GM23338 (cell line): ENCODE measurements around the gene CACNA1S. TPM values are rescaled to one million over a fixed set of nuclear protein-coding genes. Genes with fewer than 3 reads are reported as not detected.

ENCODE experiments used
- ATAC-seq: fragments of 200-7000 bp; cut with Tn5 transposase; 3 replicates; pipeline ENCODE4 v1.9.1; 2020
- DNase-seq: peaks from one replicate; pipeline ENCODE4 v3.0.0-alpha.2; 2015; ENCODE audit warnings: low spot score
- H2AFZ ChIP-seq: fragments of 200-600 bp; sonication (generic); 2 replicates; pipeline ENCODE4 v1.8.0; 2016; ENCODE audit warnings: antibody characterized with exemption, mild to moderate bottlenecking, moderate library complexity
- H3F3A ChIP-seq: fragments of 200-600 bp; sonication (generic); replicated peaks from 2 replicates; pipeline ENCODE4 v1.8.0; 2017; ENCODE audit warnings: antibody characterized with exemption, mixed run types, low read depth
- H3K27ac ChIP-seq: fragments of 200-600 bp; sonication (generic); 2 replicates; pipeline ENCODE4 v1.6.1; 2016; ENCODE audit warnings: low read depth
- H3K27me3 ChIP-seq: fragments of 200-600 bp; sonication (generic); 2 replicates; pipeline ENCODE4 v1.8.0; 2016; ENCODE audit warnings: mild to moderate bottlenecking, mixed run types, moderate library complexity; ENCODE audit not compliant: insufficient read depth
- H3K36me3 ChIP-seq: fragments of 200-600 bp; sonication (generic); 2 replicates; pipeline ENCODE4 v1.8.0; 2016; ENCODE audit warnings: mild to moderate bottlenecking; ENCODE audit not compliant: insufficient read depth
- H3K4me1 ChIP-seq: fragments of 200-600 bp; sonication (generic); 2 replicates; pipeline ENCODE4 v1.8.0; 2016; ENCODE audit warnings: mild to moderate bottlenecking, moderate library complexity; ENCODE audit not compliant: insufficient read depth
- H3K4me2 ChIP-seq: fragments of 200-600 bp; sonication (generic); 2 replicates; pipeline ENCODE4 v1.7.1; 2017; ENCODE audit warnings: mixed run types
- H3K4me3 ChIP-seq: fragments of 200-600 bp; sonication (generic); 2 replicates; pipeline ENCODE4 v1.6.1; 2016; ENCODE audit warnings: mixed run types
- H3K79me2 ChIP-seq: fragments of 200-600 bp; sonication (generic); replicated peaks from 2 replicates; pipeline ENCODE4 v1.8.0; 2017; ENCODE audit warnings: mild to moderate bottlenecking; ENCODE audit not compliant: insufficient read depth
- H3K9me2 ChIP-seq: fragments of 200-600 bp; sonication (generic); 2 replicates; pipeline ENCODE4 v1.8.0; 2017; ENCODE audit not compliant: insufficient read depth
- H4K20me1 ChIP-seq: fragments of 200-600 bp; sonication (generic); replicated peaks from 2 replicates; pipeline ENCODE4 v1.8.0; 2017; ENCODE audit warnings: mild to moderate bottlenecking; ENCODE audit not compliant: insufficient read depth
- H3K27ac Mint-ChIP-seq: 2 replicates; pipeline ENCODE4 v1.8.0; 2020; ENCODE audit warnings: inconsistent platforms, mild to moderate bottlenecking, moderate library complexity, mixed read lengths
- H3K27me3 Mint-ChIP-seq: 3 replicates; pipeline ENCODE4 v1.8.0; 2022; ENCODE audit warnings: low read depth, mild to moderate bottlenecking, moderate library complexity, mixed read lengths, inconsistent platforms; ENCODE audit not compliant: insufficient read depth, poor library complexity
- H3K36me3 Mint-ChIP-seq: 3 replicates; pipeline ENCODE4 v1.8.0; 2021; ENCODE audit warnings: low read depth, mild to moderate bottlenecking, inconsistent platforms, moderate library complexity, mixed read lengths
- H3K4me1 Mint-ChIP-seq: 3 replicates; pipeline ENCODE4 v1.8.0; 2020; ENCODE audit warnings: mild to moderate bottlenecking, inconsistent platforms, mixed read lengths
- H3K4me3 Mint-ChIP-seq: 3 replicates; pipeline ENCODE4 v1.8.0; 2021; ENCODE audit warnings: moderate library complexity, mild to moderate bottlenecking, inconsistent platforms, mixed read lengths
- H3K9me3 Mint-ChIP-seq: 3 replicates; pipeline ENCODE4 v1.8.0; 2020; ENCODE audit warnings: moderate library complexity, mild to moderate bottlenecking, inconsistent platforms, mixed read lengths
- CREB1 ChIP-seq: fragments of 250-450 bp; sonication (Bioruptor Pico); IDR thresholded peaks from 2 replicates; pipeline ENCODE4 v1.5.0; 2020; ENCODE audit warnings: low read depth, mild to moderate bottlenecking, moderate library complexity
- EZH2 ChIP-seq: fragments of 200-600 bp; sonication (generic); IDR thresholded peaks from one replicate; pipeline ENCODE4 v1.8.0; 2017; ENCODE audit warnings: antibody characterized with exemption, mild to moderate bottlenecking, low read depth; ENCODE audit not compliant: unreplicated experiment
- EZH2phosphoT487 ChIP-seq: fragments of 200-600 bp; sonication (generic); IDR thresholded peaks from one replicate; pipeline ENCODE4 v1.8.1; 2018; ENCODE audit warnings: antibody characterized with exemption; ENCODE audit not compliant: unreplicated experiment
- JUNB ChIP-seq: IDR thresholded peaks from one replicate; pipeline ENCODE4 v1.6.1; 2016; ENCODE audit warnings: antibody characterized with exemption; ENCODE audit not compliant: unreplicated experiment
- NANOG ChIP-seq: IDR thresholded peaks from 2 replicates; pipeline ENCODE4 v1.6.1; 2016; ENCODE audit warnings: antibody characterized with exemption, borderline replicate concordance
- POLR2AphosphoS5 ChIP-seq: IDR thresholded peaks from 2 replicates; pipeline ENCODE4 v1.6.1; 2016; ENCODE audit warnings: antibody characterized with exemption, low read depth
- STAT1 ChIP-seq: IDR thresholded peaks from one replicate; pipeline ENCODE4 v1.6.1; 2016; ENCODE audit warnings: antibody characterized with exemption; ENCODE audit not compliant: unreplicated experiment
- ZNF114 ChIP-seq: fragments of 250-450 bp; sonication (Bioruptor Pico); IDR thresholded peaks from 2 replicates; pipeline ENCODE4 v1.5.0; 2020; ENCODE audit warnings: mild to moderate bottlenecking, moderate library complexity
- ZNF331 ChIP-seq: fragments of 250-450 bp; sonication (Bioruptor Pico); IDR thresholded peaks from 2 replicates; pipeline ENCODE4 v1.5.0; 2020; ENCODE audit warnings: low read depth, mild to moderate bottlenecking, moderate library complexity
- polyA plus RNA-seq: library from polyadenylated mRNA; unstranded; fragments of >200 nt; fragmentation: Nextera tagmentation; extraction: Ambion mirVana; gene quantifications from 2 replicates; pipeline ENCODE4 v1.2.1, GENCODE V29; 2016
- total RNA-seq: library from RNA; depleted of rRNA; stranded (reverse); fragments of >200 nt; shearing (Covaris generic); gene quantifications from 2 replicates; pipeline ENCODE4 v1.2.3, GENCODE V29; 2014
- TF ChIP-seq, protein P1 (sequence below), 2 experiments: fragments of 200-600 bp in 1 of 2; sonication (generic) in 1 of 2; conservative IDR thresholded peaks; 2 replicates each; pipeline versions ENCODE4 v1.5.1 to v1.6.1; 2016 to 2017; ENCODE audit warnings: antibody characterized with exemption in 2 of 2, low read depth in 2 of 2, mild to moderate bottlenecking in 2 of 2, moderate library complexity in 1 of 2
- TF ChIP-seq, protein P2 (sequence below): fragments of 250-450 bp; sonication (Bioruptor Pico); IDR thresholded peaks from 2 replicates; pipeline ENCODE4 v1.5.0; 2020; ENCODE audit warnings: mild to moderate bottlenecking, moderate library complexity

CACNA1S gene
- total and polyA plus RNA-seq, 2 experiments from 2014 or later: 0.03 TPM; not detected in 1

DNA sequence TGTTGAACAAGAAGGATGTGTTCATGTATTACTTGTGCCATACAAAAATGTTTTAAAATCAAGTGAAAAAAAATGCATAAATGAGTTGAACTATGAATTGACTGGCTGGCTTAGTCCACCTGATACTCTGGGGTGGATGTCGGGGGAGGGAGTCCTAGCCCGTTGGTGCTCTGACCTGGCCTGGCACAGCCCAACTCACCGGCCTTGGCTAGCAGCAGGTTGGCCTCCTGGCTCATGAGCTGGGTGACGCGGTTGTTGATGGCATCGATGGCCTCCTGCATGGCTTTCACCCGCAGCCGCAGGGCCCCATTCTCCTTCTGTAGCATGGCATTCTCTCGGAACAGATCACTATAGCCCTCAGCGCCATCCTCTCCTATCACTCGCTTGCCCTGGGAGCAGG lies 110.3 kb downstream of the CACNA1S start (continued):
- TF ChIP-seq POLR2AphosphoS5 (no peak), EZH2 (no peak), STAT1 (no peak), JUNB (no peak), NANOG (no peak), ZNF331 (no peak), ZNF114 (no peak), EZH2phosphoT487 (no peak)
- TF ChIP-seq, protein P1, sequence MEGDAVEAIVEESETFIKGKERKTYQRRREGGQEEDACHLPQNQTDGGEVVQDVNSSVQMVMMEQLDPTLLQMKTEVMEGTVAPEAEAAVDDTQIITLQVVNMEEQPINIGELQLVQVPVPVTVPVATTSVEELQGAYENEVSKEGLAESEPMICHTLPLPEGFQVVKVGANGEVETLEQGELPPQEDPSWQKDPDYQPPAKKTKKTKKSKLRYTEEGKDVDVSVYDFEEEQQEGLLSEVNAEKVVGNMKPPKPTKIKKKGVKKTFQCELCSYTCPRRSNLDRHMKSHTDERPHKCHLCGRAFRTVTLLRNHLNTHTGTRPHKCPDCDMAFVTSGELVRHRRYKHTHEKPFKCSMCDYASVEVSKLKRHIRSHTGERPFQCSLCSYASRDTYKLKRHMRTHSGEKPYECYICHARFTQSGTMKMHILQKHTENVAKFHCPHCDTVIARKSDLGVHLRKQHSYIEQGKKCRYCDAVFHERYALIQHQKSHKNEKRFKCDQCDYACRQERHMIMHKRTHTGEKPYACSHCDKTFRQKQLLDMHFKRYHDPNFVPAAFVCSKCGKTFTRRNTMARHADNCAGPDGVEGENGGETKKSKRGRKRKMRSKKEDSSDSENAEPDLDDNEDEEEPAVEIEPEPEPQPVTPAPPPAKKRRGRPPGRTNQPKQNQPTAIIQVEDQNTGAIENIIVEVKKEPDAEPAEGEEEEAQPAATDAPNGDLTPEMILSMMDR (conservative IDR thresholded peaks at IDR 0.05; ENCODE audit: low read depth in 2 of 2): no peak

DNA sequence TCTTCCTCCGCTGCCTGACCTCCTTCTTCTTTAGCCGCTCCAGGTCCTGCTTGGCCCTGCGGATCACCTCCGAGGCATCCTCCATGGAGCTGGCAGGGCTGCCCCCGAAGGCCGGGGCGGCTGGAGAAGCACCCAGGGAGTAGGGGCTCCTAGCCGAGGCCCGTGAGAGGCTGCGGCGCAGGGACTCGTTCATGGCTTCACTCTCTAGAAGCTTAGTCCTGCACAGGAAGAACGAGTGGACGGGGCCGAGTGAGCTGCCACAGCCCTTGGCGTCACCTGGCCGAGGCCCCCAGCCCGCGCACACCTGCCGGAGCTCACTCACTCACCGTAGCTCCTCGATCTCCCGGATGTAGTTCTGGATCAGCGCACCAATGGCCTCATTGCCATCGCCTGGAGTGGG lies 111.8 kb downstream of the CACNA1S start:
- Histone ChIP-seq H3K4me1 (no peaks in the 10 kb centered on the region), H4K20me1 (no peaks in the 10 kb centered on the region; the same call in 1 of the 2 replicates), H3K4me2 (no peak overlapping the region), H3K27me3 (no peaks in the 10 kb centered on the region), H3K79me2 (no peaks in the 10 kb centered on the region), H3K36me3 (no peaks in the 10 kb centered on the region; the same call in 1 of the 2 replicates), H3K9me2 (no peaks in the 10 kb centered on the region), H3K4me3 (no peak overlapping the region), H3F3A (no peaks in the 10 kb centered on the region), H2AFZ (no peak overlapping the region), H3K27ac (no peak overlapping the region)
- H3K4me1 Mint-ChIP-seq: no peaks in the 10 kb centered on the region
- no peak overlapping the region for H3K4me3 Mint-ChIP-seq
- ATAC-seq (no peak), DNase-seq (no peak)
- TF ChIP-seq CREB1 (no peak), ZNF114 (no peak), NANOG (no peak), EZH2 (no peak)
- TF ChIP-seq, protein P2, sequence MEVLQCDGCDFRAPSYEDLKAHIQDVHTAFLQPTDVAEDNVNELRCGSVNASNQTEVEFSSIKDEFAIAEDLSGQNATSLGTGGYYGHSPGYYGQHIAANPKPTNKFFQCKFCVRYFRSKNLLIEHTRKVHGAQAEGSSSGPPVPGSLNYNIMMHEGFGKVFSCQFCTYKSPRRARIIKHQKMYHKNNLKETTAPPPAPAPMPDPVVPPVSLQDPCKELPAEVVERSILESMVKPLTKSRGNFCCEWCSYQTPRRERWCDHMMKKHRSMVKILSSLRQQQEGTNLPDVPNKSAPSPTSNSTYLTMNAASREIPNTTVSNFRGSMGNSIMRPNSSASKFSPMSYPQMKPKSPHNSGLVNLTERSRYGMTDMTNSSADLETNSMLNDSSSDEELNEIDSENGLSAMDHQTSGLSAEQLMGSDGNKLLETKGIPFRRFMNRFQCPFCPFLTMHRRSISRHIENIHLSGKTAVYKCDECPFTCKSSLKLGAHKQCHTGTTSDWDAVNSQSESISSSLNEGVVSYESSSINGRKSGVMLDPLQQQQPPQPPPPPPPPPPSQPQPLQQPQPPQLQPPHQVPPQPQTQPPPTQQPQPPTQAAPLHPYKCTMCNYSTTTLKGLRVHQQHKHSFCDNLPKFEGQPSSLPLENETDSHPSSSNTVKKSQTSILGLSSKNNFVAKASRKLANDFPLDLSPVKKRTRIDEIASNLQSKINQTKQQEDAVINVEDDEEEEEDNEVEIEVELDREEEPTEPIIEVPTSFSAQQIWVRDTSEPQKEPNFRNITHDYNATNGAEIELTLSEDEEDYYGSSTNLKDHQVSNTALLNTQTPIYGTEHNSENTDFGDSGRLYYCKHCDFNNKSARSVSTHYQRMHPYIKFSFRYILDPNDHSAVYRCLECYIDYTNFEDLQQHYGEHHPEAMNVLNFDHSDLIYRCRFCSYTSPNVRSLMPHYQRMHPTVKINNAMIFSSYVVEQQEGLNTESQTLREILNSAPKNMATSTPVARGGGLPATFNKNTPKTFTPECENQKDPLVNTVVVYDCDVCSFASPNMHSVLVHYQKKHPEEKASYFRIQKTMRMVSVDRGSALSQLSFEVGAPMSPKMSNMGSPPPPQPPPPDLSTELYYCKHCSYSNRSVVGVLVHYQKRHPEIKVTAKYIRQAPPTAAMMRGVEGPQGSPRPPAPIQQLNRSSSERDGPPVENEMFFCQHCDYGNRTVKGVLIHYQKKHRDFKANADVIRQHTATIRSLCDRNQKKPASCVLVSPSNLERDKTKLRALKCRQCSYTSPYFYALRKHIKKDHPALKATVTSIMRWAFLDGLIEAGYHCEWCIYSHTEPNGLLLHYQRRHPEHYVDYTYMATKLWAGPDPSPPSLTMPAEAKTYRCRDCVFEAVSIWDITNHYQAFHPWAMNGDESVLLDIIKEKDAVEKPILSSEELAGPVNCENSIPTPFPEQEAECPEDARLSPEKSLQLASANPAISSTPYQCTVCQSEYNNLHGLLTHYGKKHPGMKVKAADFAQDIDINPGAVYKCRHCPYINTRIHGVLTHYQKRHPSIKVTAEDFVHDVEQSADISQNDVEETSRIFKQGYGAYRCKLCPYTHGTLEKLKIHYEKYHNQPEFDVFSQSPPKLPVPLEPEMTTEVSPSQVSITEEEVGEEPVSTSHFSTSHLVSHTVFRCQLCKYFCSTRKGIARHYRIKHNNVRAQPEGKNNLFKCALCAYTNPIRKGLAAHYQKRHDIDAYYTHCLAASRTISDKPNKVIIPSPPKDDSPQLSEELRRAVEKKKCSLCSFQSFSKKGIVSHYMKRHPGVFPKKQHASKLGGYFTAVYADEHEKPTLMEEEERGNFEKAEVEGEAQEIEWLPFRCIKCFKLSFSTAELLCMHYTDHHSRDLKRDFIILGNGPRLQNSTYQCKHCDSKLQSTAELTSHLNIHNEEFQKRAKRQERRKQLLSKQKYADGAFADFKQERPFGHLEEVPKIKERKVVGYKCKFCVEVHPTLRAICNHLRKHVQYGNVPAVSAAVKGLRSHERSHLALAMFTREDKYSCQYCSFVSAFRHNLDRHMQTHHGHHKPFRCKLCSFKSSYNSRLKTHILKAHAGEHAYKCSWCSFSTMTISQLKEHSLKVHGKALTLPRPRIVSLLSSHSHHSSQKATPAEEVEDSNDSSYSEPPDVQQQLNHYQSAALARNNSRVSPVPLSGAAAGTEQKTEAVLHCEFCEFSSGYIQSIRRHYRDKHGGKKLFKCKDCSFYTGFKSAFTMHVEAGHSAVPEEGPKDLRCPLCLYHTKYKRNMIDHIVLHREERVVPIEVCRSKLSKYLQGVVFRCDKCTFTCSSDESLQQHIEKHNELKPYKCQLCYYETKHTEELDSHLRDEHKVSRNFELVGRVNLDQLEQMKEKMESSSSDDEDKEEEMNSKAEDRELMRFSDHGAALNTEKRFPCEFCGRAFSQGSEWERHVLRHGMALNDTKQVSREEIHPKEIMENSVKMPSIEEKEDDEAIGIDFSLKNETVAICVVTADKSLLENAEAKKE (CRISPR knock-in tag): no peak
- H3K27ac Mint-ChIP-seq: no peak overlapping the region
- peaks cover 5% of the 10 kb centered on the region for H3K27me3 Mint-ChIP-seq
- no peaks in the 10 kb centered on the region for H3K9me3 Mint-ChIP-seq
- H3K36me3 Mint-ChIP-seq: peaks cover 17% of the 10 kb centered on the region
